Esophagus (tissue), 2 donors: Measurements from ENCODE around the gene MAP2K6. TPM values are rescaled to one million over a fixed set of nuclear protein-coding genes. Genes with fewer than 3 reads are reported as not detected.
A peak's percentile ranks its signal among the peaks of the same experiment; 100 is the strongest.

Experiments used
- H3K27ac ChIP-seq, 2 donors: one replicate each; pipeline ENCODE4 v1.5.1; 2013; ENCODE audit warnings: low read depth in 2 of 2, mild to moderate bottlenecking in 2 of 2, inconsistent platforms in 1 of 2, low read length in 1 of 2, moderate library complexity in 1 of 2
- H3K27me3 ChIP-seq, 2 donors: one replicate each; pipeline ENCODE4 v1.6.1; 2013; ENCODE audit warnings: low read length in 2 of 2, control low read depth in 1 of 2, mild to moderate bottlenecking in 1 of 2; ENCODE audit not compliant: insufficient read depth in 2 of 2, control insufficient read depth in 1 of 2
- H3K36me3 ChIP-seq, 2 donors: one replicate each; pipeline ENCODE4 v1.6.1; 2013; ENCODE audit warnings: low read length in 1 of 2; ENCODE audit not compliant: control insufficient read depth in 2 of 2, insufficient read depth in 2 of 2
- H3K4me1 ChIP-seq, 2 donors: one replicate each; pipeline ENCODE4 v1.6.1; 2013; ENCODE audit warnings: low read length in 1 of 2; ENCODE audit not compliant: control insufficient read depth in 2 of 2, insufficient read depth in 2 of 2
- H3K4me3 ChIP-seq, 2 donors: one replicate each; pipeline ENCODE4 v1.5.1; 2013; ENCODE audit warnings: low read length in 2 of 2, mild to moderate bottlenecking in 2 of 2, low read depth in 1 of 2, moderate library complexity in 1 of 2
- H3K9me3 ChIP-seq, 2 donors: one replicate each; pipeline ENCODE4 v1.6.1; 2013; ENCODE audit warnings: mild to moderate bottlenecking in 2 of 2, low read depth in 1 of 2, low read length in 1 of 2, moderate library complexity in 1 of 2; ENCODE audit not compliant: control insufficient read depth in 2 of 2, insufficient read depth in 1 of 2
- WGBS, 2 donors: extraction: QIAGEN DNeasy Blood & Tissue Kit; methylation state at CpG; one replicate each; pipeline ENCODE4 v1.1.7; 2013; 5-methylcytosine and 5-hydroxymethylcytosine counted together
- polyA plus RNA-seq, 2 donors: library from polyadenylated mRNA; stranded (reverse); fragments of 200-250 nt; gene quantifications; one replicate each; pipeline ENCODE4 v1.2.3, GENCODE V29; 2013
- donor health status: healthy with polysubstance abuse.
- donor health status: Bipolar disorder and iron deficiency.

Gene MAP2K6
- polyA plus RNA-seq, 2 donors = 2.6 to 3.6 TPM

DNA sequence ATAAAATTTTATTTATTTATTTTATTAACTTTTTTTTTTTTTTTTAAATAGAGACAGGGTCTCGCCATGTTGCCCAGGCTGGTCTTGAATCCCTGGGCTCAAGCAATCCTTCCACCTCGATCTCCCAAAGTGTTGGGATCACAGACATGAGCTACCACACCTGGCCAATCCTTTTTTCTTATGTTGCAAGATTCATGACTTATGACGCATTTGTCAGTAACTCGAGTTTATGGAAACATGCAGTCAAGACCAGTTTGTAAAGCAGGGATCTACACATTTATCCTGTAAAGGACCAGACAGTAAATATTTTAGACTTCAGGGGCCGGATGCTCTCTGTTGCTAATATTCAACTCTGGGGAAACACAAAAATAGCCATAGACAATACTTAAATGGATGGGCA is 9.4 kb upstream of the MAP2K6 start:
- H3K27me3 ChIP-seq = no peaks in the 10 kb centered on the region
- no peak overlapping the region for H3K4me3 ChIP-seq
- WGBS, 2 donors = 83 to 89% methylated on average over 5 of the region's 5 CpGs

DNA sequence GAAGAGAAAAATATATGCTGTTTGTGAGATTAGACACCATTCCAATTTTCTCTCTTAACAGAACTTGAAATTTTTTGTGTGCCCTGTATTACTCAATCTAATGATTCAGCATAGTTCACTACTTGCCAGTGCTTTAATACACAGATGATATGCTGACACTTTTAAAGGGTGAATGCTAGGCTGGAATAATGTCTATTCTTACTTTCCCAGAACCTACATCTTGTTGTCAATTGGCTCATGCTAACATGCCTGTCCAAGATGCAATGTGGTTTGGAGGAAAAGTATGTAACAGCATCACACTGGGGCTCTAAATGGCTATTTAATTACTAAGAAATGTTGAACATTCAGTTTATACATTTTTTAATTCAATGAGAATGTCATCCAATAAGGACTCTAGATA is 7.6 kb upstream of the MAP2K6 start:
- Histone ChIP-seq H3K4me3 (no peak overlapping the region), H3K36me3 (no peaks in the 10 kb centered on the region), H3K9me3 (no peaks in the 10 kb centered on the region), H3K27ac (no peak overlapping the region), H3K27me3 (no peaks in the 10 kb centered on the region), H3K4me1 (no peaks in the 10 kb centered on the region)

More for the DNA sequence above, 9.4 kb upstream of the MAP2K6 start:
- Histone ChIP-seq H3K9me3 (no peaks in the 10 kb centered on the region), H3K4me1 (no peaks in the 10 kb centered on the region), H3K27ac (no peak overlapping the region), H3K36me3 (no peaks in the 10 kb centered on the region)

DNA sequence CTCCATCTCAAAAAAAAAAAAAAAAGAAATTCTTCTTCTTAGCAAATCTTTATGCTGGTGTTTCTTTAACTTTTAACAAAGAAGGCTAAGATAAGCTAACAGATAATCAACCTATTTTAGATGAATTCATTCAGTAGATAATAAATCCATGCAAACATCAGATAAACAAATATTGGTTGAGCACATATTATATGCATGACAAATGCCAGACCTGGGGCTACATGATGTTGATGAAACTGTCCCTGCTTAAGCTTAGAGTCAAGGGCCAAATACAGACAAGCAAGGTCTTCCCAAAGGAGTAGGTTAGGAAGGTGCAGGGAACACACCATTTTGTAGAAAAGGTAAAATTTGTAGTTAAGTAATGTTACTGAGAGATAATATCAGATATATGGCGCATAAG is 6.7 kb upstream of the MAP2K6 start:
- WGBS, 2 donors = 94 to 100% methylated on average over 1 of the region's 1 CpG
- H3K27ac ChIP-seq = no peak overlapping the region
- H3K9me3 ChIP-seq = no peaks in the 10 kb centered on the region
- H3K4me1 ChIP-seq = no peaks in the 10 kb centered on the region
- no peaks in the 10 kb centered on the region for H3K36me3 ChIP-seq
- H3K27me3 ChIP-seq = no peaks in the 10 kb centered on the region
- no peak overlapping the region for H3K4me3 ChIP-seq

DNA sequence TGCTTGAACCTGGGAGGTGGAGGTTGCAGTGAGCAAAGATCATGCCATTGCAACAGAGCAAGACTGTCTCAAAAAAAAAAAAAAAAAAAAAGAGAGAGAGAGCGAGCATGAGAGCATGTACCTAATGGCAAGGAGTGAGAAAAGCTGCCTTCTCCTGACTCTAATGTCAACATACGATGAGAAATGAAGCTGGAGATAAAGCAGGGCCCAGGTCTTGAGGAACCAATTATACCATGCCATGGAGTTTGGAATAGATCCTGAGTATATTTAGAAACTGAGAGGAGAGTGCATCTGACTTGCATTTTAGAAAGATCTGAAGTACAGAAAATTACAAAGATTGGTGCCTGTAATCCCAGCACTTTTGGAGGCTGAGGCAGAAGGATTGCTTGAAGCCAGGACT is 3.8 kb upstream of the MAP2K6 start:
- WGBS, 2 donors = 95 to 100% methylated on average over 2 of the region's 2 CpGs
- H3K36me3 ChIP-seq = no peaks in the 10 kb centered on the region
- no peak overlapping the region for H3K27ac ChIP-seq
- no peaks in the 10 kb centered on the region for H3K9me3 ChIP-seq
- H3K27me3 ChIP-seq = no peaks in the 10 kb centered on the region
- no peak overlapping the region for H3K4me3 ChIP-seq
- H3K4me1 ChIP-seq = no peaks in the 10 kb centered on the region

DNA sequence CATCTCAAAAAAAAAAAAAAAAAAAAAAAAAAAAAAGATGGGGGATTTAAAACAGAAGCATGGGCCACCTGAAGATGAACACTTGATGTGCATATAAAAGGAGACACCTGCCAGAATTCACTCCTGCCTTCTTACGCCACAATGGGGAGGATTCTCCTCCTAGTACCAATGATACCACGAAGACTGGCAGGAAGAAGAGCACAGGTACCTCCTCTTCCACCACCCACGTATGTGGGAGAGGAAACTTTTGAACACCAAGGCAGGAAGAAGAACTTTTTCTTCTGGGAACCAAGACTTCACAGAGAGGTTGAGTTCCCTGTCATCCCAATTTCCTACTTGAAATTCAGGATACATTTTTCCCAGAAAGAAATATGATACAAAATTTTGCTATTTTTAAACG is 2.7 kb upstream of the MAP2K6 start:
- no peaks in the 10 kb centered on the region for H3K4me1 ChIP-seq
- H3K4me3 ChIP-seq = no peak overlapping the region
- no peak overlapping the region for H3K27ac ChIP-seq
- 65 to 70% methylated on average over 4 of the region's 4 CpGs for WGBS, 2 donors
- no peaks in the 10 kb centered on the region for H3K9me3 ChIP-seq
- no peaks in the 10 kb centered on the region for H3K36me3 ChIP-seq
- no peaks in the 10 kb centered on the region for H3K27me3 ChIP-seq

DNA sequence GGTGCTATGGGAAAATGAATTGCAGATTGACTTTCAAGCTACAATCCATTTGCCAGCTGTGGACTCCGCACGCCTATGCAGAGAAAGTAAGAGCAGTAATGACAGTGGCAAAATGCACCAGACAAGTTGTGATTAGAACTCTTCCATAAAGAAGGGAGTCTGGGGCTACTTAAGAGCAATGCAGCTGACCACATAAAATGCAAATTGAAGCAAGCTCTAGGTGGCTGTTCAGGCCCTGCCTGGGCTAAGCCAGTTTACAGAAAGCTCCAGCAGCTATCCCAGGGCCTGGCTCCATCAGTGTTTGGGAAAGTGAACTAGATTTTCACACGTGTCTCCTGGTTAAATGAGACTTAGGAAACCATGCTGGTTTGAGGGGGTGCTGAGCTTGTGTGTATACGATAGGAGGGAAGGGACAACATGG is 2.2 kb upstream of the MAP2K6 start:
- 85% methylated on average over 4 of the region's 4 CpGs for WGBS, 2 donors
- no peaks in the 10 kb centered on the region for H3K4me1 ChIP-seq
- no peaks in the 10 kb centered on the region for H3K9me3 ChIP-seq
- H3K27me3 ChIP-seq = no peaks in the 10 kb centered on the region
- H3K4me3 ChIP-seq = no peak overlapping the region
- H3K27ac ChIP-seq = no peak overlapping the region
- H3K36me3 ChIP-seq = no peaks in the 10 kb centered on the region

DNA sequence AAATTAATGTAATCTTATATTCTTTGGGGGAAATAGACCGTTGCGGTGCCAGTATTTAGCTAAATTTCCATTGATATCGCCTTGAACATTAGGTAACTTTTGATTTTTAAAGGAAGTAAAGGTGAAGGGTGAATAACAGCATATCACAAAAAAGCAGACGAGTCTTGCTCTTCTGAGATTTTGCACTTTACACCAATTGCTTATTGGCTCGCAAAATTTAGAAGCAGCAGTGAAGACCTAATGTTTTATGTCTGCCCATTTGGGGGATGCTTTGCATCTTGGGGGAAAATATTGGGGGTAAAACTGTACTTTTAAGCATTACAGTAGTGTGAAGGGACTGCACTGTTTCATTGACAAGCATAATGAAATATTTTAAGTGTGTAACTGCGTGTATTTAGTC is 934 bp downstream of the MAP2K6 start:
- peak overlapping the region in 1 of 2 donors; percentile 79 for H3K4me3 ChIP-seq
- H3K36me3 ChIP-seq = no peaks in the 10 kb centered on the region
- H3K4me1 ChIP-seq = no peaks in the 10 kb centered on the region
- 5 to 8% methylated on average over 6 of the region's 6 CpGs for WGBS, 2 donors
- no peaks in the 10 kb centered on the region for H3K9me3 ChIP-seq
- H3K27ac ChIP-seq = peak overlapping the region in 1 of 2 donors; percentile 77
- no peaks in the 10 kb centered on the region for H3K27me3 ChIP-seq

DNA sequence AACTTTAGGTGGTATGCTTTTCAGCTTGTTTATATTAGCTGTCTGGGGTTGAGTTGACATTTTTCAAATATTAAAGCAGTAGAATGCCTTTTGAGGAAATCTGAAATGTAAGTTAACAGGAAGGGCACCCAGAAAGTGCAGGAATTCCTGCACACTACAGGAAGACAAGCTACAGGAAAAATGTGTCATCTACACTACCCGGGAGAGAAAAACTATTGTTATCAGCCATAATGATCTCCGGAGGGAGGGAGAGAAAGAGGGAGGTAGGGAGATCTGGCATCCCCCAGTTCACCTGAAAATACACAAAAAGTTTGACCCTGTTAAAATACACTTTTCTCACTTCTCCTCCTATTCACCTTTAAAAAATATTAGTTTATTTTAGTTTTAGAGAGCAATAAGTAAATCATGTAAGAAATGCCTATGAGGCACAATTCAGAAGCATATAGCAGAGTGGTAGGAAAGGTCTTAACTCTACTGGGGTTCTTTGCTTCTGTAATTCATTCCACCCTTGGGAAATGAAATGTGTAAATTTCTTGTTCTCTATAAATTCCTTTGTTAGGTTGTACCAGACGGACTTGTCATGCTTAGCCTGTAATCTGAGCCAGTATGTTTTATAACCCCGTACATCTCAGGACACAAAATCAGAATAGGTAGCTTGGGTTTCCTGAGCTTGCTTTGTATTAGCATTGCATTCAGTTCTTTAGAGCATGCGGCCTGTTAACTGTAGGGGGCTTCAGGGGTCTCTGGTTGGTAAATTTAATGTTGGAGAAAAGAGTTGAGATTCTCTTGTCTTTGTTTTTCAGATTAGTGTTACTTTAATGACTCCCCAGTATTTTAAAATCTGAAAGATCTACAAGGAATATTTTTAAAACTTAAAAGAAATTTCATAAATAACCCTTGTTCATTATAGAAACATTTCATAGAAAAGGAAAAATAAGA is 3.3 kb downstream of the MAP2K6 start:
- WGBS, 2 donors = 26 to 28% methylated on average over 5 of the region's 5 CpGs
- Histone ChIP-seq H3K27me3 (no peaks in the 10 kb centered on the region), H3K27ac (no peak overlapping the region), H3K36me3 (no peaks in the 10 kb centered on the region), H3K9me3 (no peaks in the 10 kb centered on the region), H3K4me1 (no peaks in the 10 kb centered on the region), H3K4me3 (no peak overlapping the region)

DNA sequence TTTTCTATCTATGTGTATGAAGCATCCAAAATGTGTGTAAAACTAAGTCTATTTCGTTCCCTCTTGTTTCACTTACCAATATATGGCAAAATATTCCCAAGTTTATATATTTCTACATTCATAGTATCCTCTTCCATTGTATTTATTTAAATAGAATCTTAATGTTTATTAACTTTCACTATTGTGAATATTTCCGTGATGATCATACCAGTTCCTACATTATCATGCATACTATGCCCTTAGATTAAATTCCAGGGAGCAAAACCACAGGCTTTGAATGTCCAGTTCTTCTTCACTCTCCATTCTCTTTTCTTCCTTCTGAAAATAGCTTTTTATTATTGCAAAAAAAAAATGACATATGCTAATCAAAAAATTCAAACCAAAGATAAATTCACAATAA is 4.0 kb downstream of the MAP2K6 start:
- 66 to 77% methylated on average over 2 of the region's 2 CpGs for WGBS, 2 donors
- H3K36me3 ChIP-seq = no peaks in the 10 kb centered on the region
- H3K4me1 ChIP-seq = no peaks in the 10 kb centered on the region
- H3K4me3 ChIP-seq = no peak overlapping the region
- no peak overlapping the region for H3K27ac ChIP-seq
- no peaks in the 10 kb centered on the region for H3K27me3 ChIP-seq
- no peaks in the 10 kb centered on the region for H3K9me3 ChIP-seq

DNA sequence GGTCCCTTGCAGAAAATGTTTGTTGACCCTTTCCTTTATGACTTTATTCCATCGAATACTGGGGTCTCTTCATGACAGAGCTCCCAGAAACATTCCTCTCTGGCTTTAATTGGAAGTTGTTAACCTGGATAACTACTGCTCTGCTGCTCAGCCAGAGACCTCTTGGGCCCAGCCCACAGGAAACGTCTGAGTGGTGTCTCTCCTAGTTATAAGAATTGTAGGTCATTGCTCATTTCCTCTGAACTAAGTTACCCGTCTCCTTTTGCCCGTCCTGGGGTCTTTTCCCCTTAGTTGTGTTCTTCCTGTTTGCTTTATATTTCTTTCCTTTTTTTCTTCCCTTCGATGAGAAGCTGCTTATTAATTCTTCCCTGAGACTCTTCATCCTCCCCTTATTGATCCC is 9.0 kb downstream of the MAP2K6 start:
- Histone ChIP-seq H3K4me3 (no peak overlapping the region), H3K36me3 (no peaks in the 10 kb centered on the region), H3K9me3 (no peaks in the 10 kb centered on the region), H3K4me1 (no peaks in the 10 kb centered on the region), H3K27ac (no peak overlapping the region), H3K27me3 (no peaks in the 10 kb centered on the region)
- 61 to 66% methylated on average over 5 of the region's 5 CpGs for WGBS, 2 donors
